GM12878 (cell line): ENCODE measurements around the gene POU2F3. TPM values are rescaled to one million over a fixed set of nuclear protein-coding genes. Genes with fewer than 3 reads are reported as not detected.

Experiments
- ATAC-seq: fragments of 200-7000 bp; cut with Tn5 transposase; 3 replicates; pipeline ENCODE4 v1.9.1; 2020; ENCODE audit warnings: mild to moderate bottlenecking, moderate library complexity
- BruUV-seq: library from RNA; stranded (reverse); fragments of 400-500 nt; replicated peaks from 2 replicates; lab custom pipeline; 2021; lab: Mats Ljungman, UMichigan
- CTCF ChIA-PET: fragments of 300-600 bp; sonication (Branson Sonifier 250); formaldehyde crosslinking; extraction: SDS; loops from one replicate; lab custom pipeline; 2021; ENCODE audit warnings: inconsistent platforms; lab: Yijun Ruan, JAX
- POLR2A ChIA-PET: fragments of 350-600 bp; formaldehyde crosslinking; extraction: SDS; loops from one replicate; lab custom pipeline; 2021; ENCODE audit warnings: inconsistent platforms; lab: Charles Lee
- RAD21 ChIA-PET: fragments of 300-600 bp; sonication (Branson Sonifier 250); formaldehyde crosslinking; loops from one replicate; lab custom pipeline; 2023; ENCODE audit warnings: antibody characterized with exemption; ENCODE audit not compliant: unreplicated experiment; lab: Charles Lee
- SMC1A ChIA-PET: fragments of 300-600 bp; sonication (Branson Sonifier 250); formaldehyde crosslinking; loops from one replicate; lab custom pipeline; 2023; ENCODE audit not compliant: unreplicated experiment, uncharacterized antibody; lab: Charles Lee
- DNase-seq: peaks from one replicate; pipeline ENCODE4 v3.0.0-alpha.2; 2011; ENCODE audit warnings: low read depth, low spot score
- FAIRE-seq: peaks from 3 replicates; lab custom pipeline; 2011; peaks lifted over from hg19 to GRCh38; lab: Jason Lieb, UNC
- H2AFZ ChIP-seq: 2 replicates; pipeline ENCODE4 v1.6.0; 2011; ENCODE audit warnings: low read depth, low read length, control low read depth; ENCODE audit not compliant: control insufficient read depth
- H3K27ac ChIP-seq: 2 replicates; pipeline ENCODE4 v1.5.1; 2011; ENCODE audit warnings: control low read depth; ENCODE audit not compliant: control insufficient read depth, insufficient read depth
- H3K27me3 ChIP-seq, 2 experiments: replicated peaks in 1 of 2; 2 replicates each; pipeline versions ENCODE4 v1.6.0 to v1.6.1; 2011; ENCODE audit warnings: low read length in 1 of 2; ENCODE audit not compliant: control insufficient read depth in 2 of 2, insufficient read depth in 2 of 2
- H3K36me3 ChIP-seq, 2 experiments: 2 replicates each; pipeline ENCODE4 v1.5.1; 2011; ENCODE audit warnings: low read length in 1 of 2; ENCODE audit not compliant: control insufficient read depth in 2 of 2, insufficient read depth in 2 of 2
- H3K4me1 ChIP-seq: 2 replicates; pipeline ENCODE4 v1.6.1; 2011; ENCODE audit warnings: mild to moderate bottlenecking, low read length, moderate library complexity, mixed read lengths; ENCODE audit not compliant: control insufficient read depth, insufficient read depth
- H3K4me2 ChIP-seq: 2 replicates; pipeline ENCODE4 v1.6.0; 2011; ENCODE audit warnings: control low read depth; ENCODE audit not compliant: control insufficient read depth, insufficient read depth
- H3K4me3 ChIP-seq: fragments of 200-600 bp; sonication (generic); 2 replicates; pipeline ENCODE4 v1.5.1; 2016
- H3K79me2 ChIP-seq: 2 replicates; pipeline ENCODE4 v1.6.0; 2011; ENCODE audit warnings: low read length; ENCODE audit not compliant: control insufficient read depth, insufficient read depth
- H3K9ac ChIP-seq: 2 replicates; pipeline ENCODE4 v1.8.0; 2011; ENCODE audit warnings: low read length, control low read depth, mixed read lengths; ENCODE audit not compliant: control insufficient read depth, insufficient read depth
- H3K9me3 ChIP-seq: replicated peaks from 3 replicates; pipeline ENCODE4 v1.5.1; 2011; ENCODE audit warnings: mild to moderate bottlenecking, low read length; ENCODE audit not compliant: control insufficient read depth, insufficient read depth
- H4K20me1 ChIP-seq: 2 replicates; pipeline ENCODE4 v1.6.0; 2011; ENCODE audit not compliant: control insufficient read depth, insufficient read depth
- E4F1 ChIP-seq: fragments of 450-650 bp; IDR thresholded peaks from 2 replicates; pipeline ENCODE4 v1.6.1; 2018; ENCODE audit warnings: borderline replicate concordance, mild to moderate bottlenecking; ENCODE audit not compliant: partially characterized antibody
- NFYB ChIP-seq: IDR thresholded peaks from 2 replicates; pipeline ENCODE4 v1.6.1; 2011; ENCODE audit warnings: low read depth, mild to moderate bottlenecking, low read length, improper control_type of control experiment, moderate library complexity; ENCODE audit not compliant: insufficient read depth
- SKIL ChIP-seq: fragments of 450-650 bp; IDR thresholded peaks from 2 replicates; pipeline ENCODE4 v1.6.1; 2017; ENCODE audit warnings: mild to moderate bottlenecking, low read depth, inconsistent platforms; ENCODE audit not compliant: poor library complexity, severe bottlenecking
- ZBTB11 ChIP-seq: fragments of 450-650 bp; formaldehyde crosslinking; IDR thresholded peaks from 2 replicates; pipeline ENCODE4 v1.5.0; 2022; ENCODE audit warnings: mild to moderate bottlenecking, missing genetic modification characterization
- WGBS: methylation state at CpG from one replicate; pipeline ENCODE4 v1.1.6; 2016; ENCODE audit warnings: low lambda C conversion rate; ENCODE audit not compliant: insufficient replicate concordance, insufficient coverage; ENCODE audit errors: missing lambda C conversion rate; 5-methylcytosine and 5-hydroxymethylcytosine counted together
- in situ Hi-C: fragments of 300-500 bp; cut with MboI; formaldehyde crosslinking; loops from 9 replicates; pipeline ENCODE4 v1.14.3; 2018; ENCODE audit warnings: mixed read lengths
- intact Hi-C: fragments of 100-400 bp; cut with micrococcal nuclease; formaldehyde crosslinking; loops from one replicate; pipeline ENCODE4 v1.14.2; 2022; ENCODE audit not compliant: unreplicated experiment
- polyA plus RNA-seq, 11 experiments: library from polyadenylated mRNA; depleted of rRNA in 4 of 11; unstranded in 6 of 11; stranded (reverse) in 5 of 11; fragments of >200 nt; fragmentation: Nextera tagmentation in 4 of 11; fragmentation: Illumina TruSeq in 1 of 11; extraction: Ambion mirVana in 4 of 11; extraction: Trizol in 1 of 11; gene quantifications; 1 replicate in 1 of 11; 2 replicates in 10 of 11; pipeline versions ENCODE4 v1.2.1 to v1.2.3, GENCODE V29; 2011 to 2016; ENCODE audit warnings: inconsistent platforms in 2 of 11, missing spikeins in 2 of 11, low read depth in 1 of 11
- total RNA-seq, 4 experiments: library from RNA; depleted of rRNA in 3 of 4; stranded (reverse); fragments of >200 nt in 3 of 4; fragmentation: Illumina TruSeq in 1 of 4; extraction: Trizol in 1 of 4; gene quantifications; 2 replicates each; pipeline versions ENCODE4 v1.2.1 to v1.2.3, GENCODE V29; 2013 to 2021

The POU2F3 gene
- total and polyA plus RNA-seq, 10 of the 15 experiments (the other 5 are each of a cell fraction or from before 2014, with no cell fraction given): 0.09 to 4.4 (median 0.33) TPM

- FAIRE-seq (no peak), ATAC-seq (peak; percentile 14), DNase-seq (no peak)
- peaks cover 2% of the 10 kb centered on the region for H4K20me1 ChIP-seq
- in situ Hi-C loops (loop anchor here (10.0 kb wide), 1 partner anchor 615 kb away; no protein-coding TSS in a partner anchor), intact Hi-C loops (loop anchor here (5.0 to 10.0 kb wide), 4 partner anchors 93 to 855 kb away; no protein-coding TSS in a partner anchor)
- TF ChIP-seq NFYB (peak; percentile 54; the same call in 1 of the 2 replicates), ZBTB11 (CRISPR knock-in tag) (no peak), E4F1 (no peak), SKIL (no peak)
- no peak overlapping the region for H3K27ac ChIP-seq
- H3K9ac ChIP-seq: peak overlapping the region; percentile 13; the same call in 1 of the 2 replicates
- H3K9me3 ChIP-seq: no peaks in the 10 kb centered on the region; the same call in 2 of the 3 replicates
- peaks cover 15% of the 10 kb centered on the region for H3K4me1 ChIP-seq
- no peaks in the 10 kb centered on the region for H3K36me3 ChIP-seq
- no TSS peak for BruUV-seq
- SMC1A ChIA-PET: interaction anchor here (0.7 to 4.9 kb wide), 17 partner anchors 8 to 276 kb away, joined by 3 to 37 read pairs (median 4); no protein-coding TSS in a partner anchor
- POLR2A ChIA-PET: interaction anchor here (0.6 to 1.4 kb wide), 4 partner anchors 13 to 292 kb away, joined by 3 to 6 read pairs (median 4); no protein-coding TSS in a partner anchor
- peak overlapping the region; percentile 49 for H3K4me3 ChIP-seq
- H3K27me3 ChIP-seq: no peaks in the 10 kb centered on the region
- H2AFZ ChIP-seq: no peak overlapping the region
- 87% methylated on average over 6 of the region's 6 CpGs for WGBS
- peak overlapping the region; percentile 10; the same call in 1 of the 2 replicates for H3K4me2 ChIP-seq
- H3K79me2 ChIP-seq: peaks cover 59% of the 10 kb centered on the region
- CTCF ChIA-PET: interaction anchor here (0.6 to 2.1 kb wide), 9 partner anchors 10 to 88 kb away, joined by 3 to 7 read pairs (median 3); no protein-coding TSS in a partner anchor
- RAD21 ChIA-PET: interaction anchor here (0.7 to 2.2 kb wide), 8 partner anchors 13 to 156 kb away, joined by 3 to 15 read pairs (median 3); no protein-coding TSS in a partner anchor
These were observed 99.5 kb downstream of the POU2F3 start for GRCh38 chr11:120339394-120339890.
